Stomach (tissue), 4 donors: ENCODE measurements around the gene CHCHD2.
"Not testable (repeated sequence)": the region's sequence is repeated elsewhere in the genome, so short reads cannot be mapped to it uniquely, and the experiment has no call there.

Experiments
- CTCF ChIP-seq, 7 experiments: fragments of 450-650 bp in 4 of 7; fragments of 200-600 bp in 3 of 7; sonication (generic) in 3 of 7; IDR thresholded peaks; one replicate each; pipeline ENCODE4 v1.5.1; 2016 to 2019; ENCODE audit warnings: antibody characterized with exemption in 7 of 7, control low read depth in 2 of 7, mild to moderate bottlenecking in 1 of 7
- POLR2A ChIP-seq, 4 donors: fragments of 450-650 bp; IDR thresholded peaks; one replicate each; pipeline ENCODE4 v1.6.1; 2016; ENCODE audit warnings: antibody characterized with exemption in 4 of 4, control low read depth in 2 of 4, mild to moderate bottlenecking in 1 of 4, moderate library complexity in 1 of 4
- POLR2AphosphoS5 ChIP-seq, 3 donors: sonication (generic); formaldehyde crosslinking; IDR thresholded peaks; one replicate each; pipeline ENCODE4 v1.6.1; 2016; ENCODE audit warnings: antibody characterized with exemption in 3 of 3

DNA sequence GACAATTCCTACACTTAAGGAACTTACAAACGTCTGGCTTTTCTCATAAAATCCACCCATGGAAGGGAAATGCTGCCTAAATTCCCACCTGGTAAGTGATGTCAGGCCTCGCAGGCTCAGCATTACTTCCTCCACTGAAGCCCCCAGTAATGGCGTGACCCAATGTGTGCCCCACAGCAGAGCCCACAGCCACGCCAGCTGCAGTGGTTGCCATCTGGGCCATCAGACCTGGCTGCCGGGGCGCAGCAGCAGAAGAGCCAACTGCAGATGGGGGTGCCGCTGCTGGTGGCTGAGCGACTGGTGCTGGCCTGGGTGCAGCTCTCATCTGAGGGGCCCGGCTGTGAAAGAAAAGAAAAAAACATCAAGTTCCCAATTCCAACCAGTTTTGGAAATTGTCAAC lies 2.1 kb downstream of the CHCHD2 start:
- TF ChIP-seq POLR2A, CTCF, POLR2AphosphoS5 (IDR thresholded peaks at IDR 0.05): not testable (repeated sequence)
